GM19468 (cell line): Measurements from ENCODE around the gene SLC39A7.

Experiments
- ATAC-seq: cut with Tn5 transposase; IDR thresholded peaks from one replicate; pipeline ENCODE4 v1.9.1; 2021; ENCODE audit warnings: mild to moderate bottlenecking, moderate library complexity, moderate number of reproducible peaks; ENCODE audit not compliant: unreplicated experiment; ENCODE audit errors: extremely low read depth

The SLC39A7 gene

GRCh38 chr6:33203443-33204164 lies 2.9 kb downstream of the SLC39A7 start:
- no peak for ATAC-seq

GRCh38 chr6:33204165-33204414 lies 3.4 kb downstream of the SLC39A7 start:
- ATAC-seq, result no peak

- ATAC-seq, result peak; percentile 60
Measured at GRCh38 chr6:33204415-33205190, 3.9 kb downstream of the SLC39A7 start, which contains the start of gene HSD17B8. TSS of gene HSD17B8 (plus strand) at chr6:33204655. CDS start at chr6:33204669, 14 bp downstream.

GRCh38 chr6:33205191-33206026 lies 4.7 kb downstream of the SLC39A7 start:
- ATAC-seq, result no peak

GRCh38 chr6:33206027-33206863 lies 5.6 kb downstream of the SLC39A7 start:
- no peak for ATAC-seq

- no peak for ATAC-seq
Measured at GRCh38 chr6:33206864-33207551, 6.3 kb downstream of the SLC39A7 start.

- no peak for ATAC-seq
Measured at GRCh38 chr6:33207552-33208090, 7.0 kb downstream of the SLC39A7 start.

GRCh38 chr6:33208091-33208967 lies 7.7 kb downstream of the SLC39A7 start, which contains the start of gene RING1:
TSS of gene RING1 (plus strand) at chr6:33208500. CDS start at chr6:33208823, 323 bp downstream.
- no peak for ATAC-seq

GRCh38 chr6:33209856-33210255 lies 9.2 kb downstream of the SLC39A7 start:
- no peak for ATAC-seq

GRCh38 chr6:33211136-33211535 lies 10.5 kb downstream of the SLC39A7 start:
- ATAC-seq, result no peak

- ATAC-seq, result no peak
Measured at GRCh38 chr6:33211666-33212422, 11.2 kb downstream of the SLC39A7 start.

GRCh38 chr6:33212857-33213165 lies 12.1 kb downstream of the SLC39A7 start:
- no peak for ATAC-seq

- no peak for ATAC-seq
Measured at GRCh38 chr6:33213166-33213988, 12.7 kb downstream of the SLC39A7 start.

GRCh38 chr6:33213989-33214335 lies 13.3 kb downstream of the SLC39A7 start:
- ATAC-seq, result no peak

- no peak for ATAC-seq
Measured at GRCh38 chr6:33215271-33216116, 14.8 kb downstream of the SLC39A7 start.

- ATAC-seq, result no peak
Measured at GRCh38 chr6:33216117-33216649, 15.5 kb downstream of the SLC39A7 start.
